Activated CD4-positive, CD25-positive, alpha-beta regulatory T cell treated with anti-CD3 and anti-CD28 coated beads, Interleukin-2, amount 50 U/mL, for 72 hours (primary cell): Measurements from ENCODE around the gene NBDY.
"Not testable (repeated sequence)": the region's sequence is repeated elsewhere in the genome, so short reads cannot be mapped to it uniquely, and the experiment has no call there.

Experiments
- DNase-seq: peaks from one replicate; pipeline ENCODE4 v3.0.0; 2021

The NBDY gene

DNA sequence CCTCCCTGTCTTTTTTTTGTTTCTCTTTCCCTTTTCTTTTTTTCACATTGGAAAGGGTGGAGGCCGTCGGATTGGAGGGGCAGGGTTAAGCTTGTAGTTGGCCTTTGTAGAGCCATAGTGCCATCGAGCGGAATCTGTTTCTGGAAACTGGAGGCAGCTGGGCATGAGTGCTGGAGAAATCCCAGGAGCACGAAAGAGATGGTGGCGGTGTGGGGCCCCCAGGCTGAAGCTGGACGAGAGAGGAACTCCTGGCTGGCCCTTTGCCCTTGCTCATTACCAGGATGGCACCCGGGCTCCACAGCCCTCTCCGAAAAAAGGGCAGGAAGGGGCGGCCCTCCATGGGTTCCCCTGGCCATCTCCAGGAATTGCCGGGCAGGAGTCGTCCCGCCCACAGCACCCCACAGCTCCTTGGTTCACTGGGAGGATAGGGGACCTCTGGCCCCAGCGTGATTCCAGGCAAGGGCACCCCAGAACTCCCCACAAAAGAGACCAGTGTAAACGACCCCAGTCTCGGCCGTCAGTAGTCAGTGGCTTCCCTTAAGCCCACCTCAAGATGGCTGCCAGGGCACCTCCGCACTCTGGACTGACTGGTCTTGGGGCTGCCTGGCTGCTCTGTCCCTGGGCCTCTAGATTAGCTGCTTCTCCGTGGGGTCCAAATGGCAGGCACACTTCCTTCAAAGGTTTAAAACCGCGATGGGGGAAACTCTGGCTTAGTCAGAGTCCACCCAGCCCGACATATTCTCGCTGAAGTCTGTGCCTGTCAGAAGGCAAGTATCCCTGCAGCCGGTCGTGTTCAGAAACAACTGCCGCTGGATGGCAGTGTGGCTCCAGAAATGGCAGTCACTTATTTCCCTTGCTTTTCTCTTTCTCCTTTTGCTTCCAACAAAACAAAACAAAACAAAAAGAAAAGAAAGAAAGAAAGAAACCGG lies 74.1 kb downstream of the NBDY start:
- peak; percentile 67 for DNase-seq

DNA sequence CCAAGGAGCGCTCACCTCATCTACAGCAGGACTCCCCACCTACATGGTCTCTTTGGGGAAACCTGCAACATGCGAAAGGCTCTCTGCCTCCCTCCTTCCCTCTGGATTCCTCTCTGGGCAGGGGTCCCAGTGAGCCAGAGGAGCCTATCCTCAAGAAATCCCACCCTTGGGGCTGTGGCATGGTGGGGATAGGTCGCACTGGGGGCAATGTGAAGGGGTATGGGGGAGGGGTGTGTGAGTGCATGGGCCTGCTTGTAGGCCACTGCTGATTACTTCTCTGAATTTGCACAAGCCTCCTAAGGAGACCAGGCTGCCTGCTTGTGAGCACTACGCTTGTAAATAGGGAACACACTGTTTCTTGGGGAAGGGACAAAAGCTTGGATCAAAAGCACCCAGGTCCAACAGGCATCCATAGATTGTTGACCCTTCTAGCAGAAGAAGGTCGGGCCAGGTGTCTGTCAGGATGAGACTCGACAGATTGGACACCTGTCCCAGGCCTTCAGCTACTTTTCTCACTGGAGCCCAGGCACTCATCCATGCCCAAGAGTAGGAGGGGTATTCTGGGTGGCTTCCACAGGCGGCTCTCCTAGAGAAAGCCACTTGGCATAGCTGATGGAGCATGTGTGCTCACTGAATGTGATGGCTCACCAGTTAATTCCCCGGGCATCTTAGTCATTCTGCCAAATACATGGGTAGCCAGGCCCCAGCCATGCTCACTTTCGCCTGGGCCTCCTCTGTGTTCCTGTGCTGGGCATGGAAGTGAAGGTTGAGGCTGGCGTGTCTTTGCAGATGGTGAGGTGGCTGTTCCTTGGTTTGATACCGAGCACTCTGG lies 75.0 kb downstream of the NBDY start:
- no peak for DNase-seq

DNA sequence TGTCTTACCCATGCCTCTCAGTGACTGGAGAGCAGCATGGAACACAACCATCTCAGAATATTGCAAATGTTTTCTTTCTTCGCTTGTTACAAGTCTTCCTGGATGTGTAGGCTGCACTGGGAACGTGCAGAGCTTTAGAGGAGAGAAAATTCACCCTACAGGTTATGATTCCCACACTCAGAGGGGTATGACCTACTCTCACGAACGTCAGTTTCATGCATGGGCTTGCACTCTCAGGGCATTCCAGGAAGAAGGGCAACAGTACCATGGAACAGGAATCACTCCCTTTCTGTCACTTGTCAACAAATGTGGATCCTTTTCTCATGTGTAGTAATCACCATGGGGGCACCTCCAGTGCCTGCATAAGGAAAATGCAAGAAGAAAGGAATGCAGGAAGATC lies 75.8 kb downstream of the NBDY start:
- no peak for DNase-seq

DNA sequence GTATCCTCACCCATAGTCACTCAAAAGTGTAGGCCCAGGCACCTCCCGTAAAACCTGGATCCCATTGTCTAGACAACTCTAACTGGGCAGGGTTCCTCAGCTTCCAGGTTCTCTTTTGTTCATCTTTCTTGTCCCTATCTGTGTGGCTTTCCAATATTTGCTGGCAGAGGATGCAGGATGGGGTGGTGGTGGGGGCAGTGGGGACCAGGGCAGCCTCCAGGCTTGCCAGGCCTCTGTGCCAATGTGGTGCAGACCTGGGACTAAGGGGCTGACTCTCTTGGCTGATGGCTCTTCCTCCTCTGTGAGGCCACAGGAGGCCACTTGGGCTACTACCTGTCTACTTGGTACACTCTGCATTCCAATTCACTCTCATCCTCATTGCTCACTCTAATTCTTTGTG lies 76.4 kb downstream of the NBDY start:
- DNase-seq = no peak

DNA sequence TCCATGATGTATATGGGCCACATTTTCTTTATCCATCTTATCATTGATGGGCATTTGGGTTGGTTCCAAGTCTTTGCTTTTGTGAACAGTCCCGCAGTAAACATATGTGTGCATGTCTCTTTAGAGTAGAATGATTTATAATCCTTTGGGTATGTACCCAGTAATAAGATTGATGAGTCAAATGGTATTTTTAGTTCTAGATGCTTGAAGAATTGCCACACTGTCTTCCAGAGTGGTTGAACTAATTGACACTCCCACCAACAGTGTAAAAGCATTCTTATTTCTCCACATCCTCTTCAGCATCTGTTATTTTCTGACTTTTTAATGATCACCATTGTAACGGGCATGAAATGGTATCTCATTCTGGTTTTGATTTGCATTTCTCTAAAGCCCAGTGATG lies 77.1 kb downstream of the NBDY start:
- not testable (repeated sequence) for DNase-seq

DNA sequence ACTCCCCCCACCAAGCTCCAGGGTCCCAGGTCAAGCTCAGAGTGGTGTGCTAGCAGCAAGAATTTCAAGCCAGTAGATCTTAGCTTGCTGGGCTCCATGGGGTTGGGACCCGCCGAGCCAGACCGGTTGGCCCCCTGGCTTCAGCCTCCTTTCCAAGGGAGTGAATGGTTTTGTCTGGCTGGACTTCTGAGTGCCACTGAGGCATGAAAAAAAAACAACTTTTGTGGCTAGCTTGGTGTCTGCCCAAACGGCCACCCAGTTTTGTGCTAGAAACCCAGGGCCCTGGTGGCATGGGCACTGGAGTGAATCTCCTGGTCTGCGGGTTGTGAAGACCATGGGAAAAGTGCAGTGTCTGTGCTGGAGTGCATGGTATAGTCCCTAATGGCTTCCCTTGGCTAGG lies 82.6 kb downstream of the NBDY start:
- no peak for DNase-seq

DNA sequence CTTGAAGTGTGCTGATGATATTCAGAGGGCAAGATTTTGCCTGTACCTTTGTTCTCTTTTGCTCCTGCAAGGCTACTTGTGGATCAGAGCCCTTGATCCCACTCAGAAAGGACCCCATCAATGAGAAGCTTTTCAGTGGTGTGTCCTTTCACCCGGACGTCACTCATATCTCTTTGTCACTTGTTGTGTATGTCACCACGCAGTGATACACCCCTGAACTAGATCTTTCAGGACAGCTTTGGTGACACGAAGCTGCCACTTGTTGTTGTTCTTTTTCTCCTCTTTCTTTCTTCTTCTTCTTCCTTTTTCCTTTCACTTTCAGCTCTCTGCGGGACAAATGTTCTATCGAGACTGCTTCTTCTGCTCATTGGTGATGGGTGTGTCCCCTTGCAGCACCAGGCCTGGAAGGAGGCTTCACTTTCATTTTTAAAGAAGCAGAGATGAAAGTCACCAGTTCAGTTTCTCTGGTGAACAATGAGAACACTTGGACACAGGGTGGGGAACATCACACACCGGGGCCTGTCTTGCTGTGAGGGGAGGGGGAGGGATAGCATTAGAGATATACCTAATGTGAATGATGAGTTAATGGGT lies 83.6 kb downstream of the NBDY start:
- DNase-seq = no peak

DNA sequence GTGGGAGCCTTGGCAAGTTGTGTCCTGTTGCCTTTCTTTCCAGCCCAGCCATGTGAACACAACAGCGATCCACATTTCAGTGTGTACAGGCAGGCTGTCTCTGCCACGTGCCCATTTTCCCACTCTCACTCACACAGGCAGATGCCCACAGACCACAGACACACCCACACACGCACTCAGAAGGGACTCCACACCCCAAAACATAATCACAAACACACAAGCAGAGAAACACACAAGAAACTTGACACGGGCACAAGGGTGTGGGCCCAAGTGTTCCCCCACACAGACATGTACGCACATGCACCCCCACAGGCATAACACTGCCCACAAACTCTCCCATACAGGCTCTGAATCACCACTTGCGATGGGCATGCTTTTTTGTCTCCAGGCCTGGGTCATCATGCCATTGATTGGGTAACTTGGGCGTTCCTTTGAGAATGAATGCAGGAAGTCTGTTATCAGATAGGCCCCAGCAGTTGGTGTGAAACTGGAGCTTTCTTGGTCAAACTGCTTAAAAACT lies 84.3 kb downstream of the NBDY start:
- DNase-seq = no peak

DNA sequence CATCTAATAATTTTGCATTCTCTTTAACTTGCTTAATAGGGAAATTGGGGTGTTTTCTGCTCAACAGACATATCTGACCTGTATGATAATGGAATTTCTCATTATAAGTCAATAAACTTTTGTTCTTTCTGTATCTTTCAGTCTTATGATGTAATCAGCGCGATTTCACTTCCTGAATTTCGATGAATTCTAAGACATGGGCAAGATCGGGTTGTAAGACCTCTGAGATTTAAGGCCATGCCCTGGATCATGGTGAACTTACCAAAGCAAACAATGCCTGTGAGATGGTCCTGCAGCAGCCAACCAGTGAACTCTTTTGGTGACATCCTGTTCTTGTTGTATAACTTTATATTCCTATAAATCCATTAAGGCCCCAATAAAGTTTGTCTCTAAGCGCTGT lies 88.1 kb downstream of the NBDY start:
- DNase-seq = no peak

DNA sequence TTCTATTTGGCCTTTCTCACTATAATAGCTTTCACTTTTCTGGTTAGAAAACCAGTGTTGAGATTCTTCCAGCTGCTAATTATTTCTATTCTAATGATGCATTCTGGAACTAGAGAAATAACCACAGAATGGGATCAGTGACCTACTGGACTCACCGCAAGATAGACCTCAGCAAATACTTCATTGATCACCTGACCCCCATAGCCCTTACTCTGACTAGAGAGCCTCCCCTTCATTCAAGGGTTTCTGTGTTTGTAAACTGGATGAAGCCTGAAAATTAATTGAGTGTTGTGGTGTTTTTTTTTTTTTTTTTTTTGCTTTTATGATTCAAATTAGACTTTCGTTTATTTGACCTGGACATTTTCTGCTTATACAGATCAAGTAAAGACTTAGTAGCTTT lies 97.0 kb downstream of the NBDY start:
- no peak for DNase-seq

DNA sequence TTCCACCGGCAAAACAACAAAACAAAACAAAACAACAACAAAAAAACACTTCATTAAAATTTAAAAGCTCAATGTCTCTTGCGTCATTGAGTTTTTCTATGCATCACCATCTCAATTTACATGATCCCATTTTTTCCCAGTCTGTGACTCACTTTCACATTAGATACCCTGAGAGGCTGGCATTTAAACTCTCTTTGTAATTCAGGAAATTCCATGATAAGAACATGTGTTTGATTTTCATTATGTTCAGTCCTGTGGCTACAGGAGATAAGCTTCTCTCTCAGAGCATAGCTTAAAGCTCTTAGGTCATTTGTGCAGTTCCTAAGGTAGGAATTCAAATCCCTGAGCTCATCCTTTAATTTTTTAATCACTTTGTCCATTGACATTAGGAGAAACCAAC lies 104.6 kb downstream of the NBDY start:
- DNase-seq = no peak

DNA sequence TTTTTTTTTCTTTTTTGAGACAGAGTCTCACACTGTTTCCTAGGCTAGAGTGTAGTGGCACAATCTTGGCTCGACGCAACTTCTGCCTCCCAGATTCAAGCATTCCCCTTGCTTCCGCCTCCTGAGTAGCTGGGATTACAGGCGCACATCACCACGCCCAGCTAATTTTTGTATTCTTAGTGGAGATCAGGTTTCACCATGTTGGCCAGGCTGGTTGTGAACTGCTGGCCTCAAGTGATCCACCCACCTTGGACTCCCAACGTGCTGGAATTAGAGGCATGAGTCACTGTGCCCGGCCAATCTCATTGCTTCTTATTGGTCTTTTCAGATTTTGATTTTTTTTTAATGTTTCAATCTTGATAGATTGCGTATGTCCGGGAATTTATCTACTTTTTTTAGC lies 124.4 kb downstream of the NBDY start:
- no peak for DNase-seq

DNA sequence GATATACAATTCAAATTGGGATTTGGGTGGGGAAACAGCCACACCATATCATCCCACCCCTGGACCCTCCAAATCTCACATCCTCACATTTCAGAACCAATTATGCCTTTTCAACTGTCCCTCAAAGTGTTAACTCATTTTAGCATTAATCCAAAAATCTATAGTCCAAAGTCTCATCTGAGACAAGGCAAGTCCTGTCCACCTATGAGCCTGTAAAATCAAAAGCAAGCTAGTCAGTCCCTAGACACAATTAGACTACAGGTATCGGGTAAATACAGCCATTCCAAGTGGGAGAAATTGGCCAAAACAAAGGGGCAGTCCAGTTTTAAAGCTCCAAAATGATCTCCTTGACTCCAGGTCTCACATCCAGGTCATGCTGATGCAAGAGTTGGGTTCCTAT lies 128.0 kb downstream of the NBDY start:
- no peak for DNase-seq

DNA sequence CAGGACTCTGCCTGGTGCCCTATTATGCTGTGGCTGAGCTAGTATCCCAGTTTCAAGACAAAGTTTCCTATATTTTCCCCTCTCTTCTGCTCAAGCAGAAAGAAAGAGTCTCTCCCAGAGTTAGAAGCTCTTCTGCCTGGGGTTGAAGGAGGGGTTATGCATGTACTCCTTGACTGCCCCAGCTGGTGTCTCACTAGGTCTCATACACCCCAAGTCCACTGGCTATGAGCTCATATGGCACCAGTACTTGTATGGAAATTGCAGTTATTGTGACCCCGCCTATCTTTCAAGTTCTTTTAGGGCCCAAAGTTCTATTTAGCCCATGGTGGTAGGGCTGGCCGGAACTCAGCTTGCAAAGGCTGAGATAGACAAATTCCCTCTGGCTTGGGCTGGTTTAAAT lies 131.8 kb downstream of the NBDY start:
- DNase-seq = no peak
